Natural killer cell (primary cell): ENCODE data around the gene PVALEF. TPM values are rescaled to one million over a fixed set of nuclear protein-coding genes. Genes with fewer than 3 reads are reported as not detected.

Source experiments
- ATAC-seq, 3 donors: fragments of 150-1000 bp in 2 of 3; fragments of 200-7000 bp in 1 of 3; cut with Tn5 transposase; 1 replicate in 1 of 3; 2 replicates in 2 of 3; pipeline ENCODE4 v1.10.0; 2021; ENCODE audit warnings: mild to moderate bottlenecking in 2 of 3, moderate library complexity in 2 of 3
- DNase-seq, 2 donors: peaks; one replicate each; pipeline versions ENCODE4 v3.0.0 to v3.0.0-alpha.2; 2013 to 2021; ENCODE audit warnings: mixed read lengths in 1 of 2
- H3K27ac ChIP-seq: one replicate; pipeline ENCODE4 v1.5.1; 2013; ENCODE audit warnings: mild to moderate bottlenecking, low read length
- H3K27me3 ChIP-seq: one replicate; pipeline ENCODE4 v1.6.1; 2013; ENCODE audit warnings: low read length; ENCODE audit not compliant: control insufficient read depth, insufficient read depth
- H3K36me3 ChIP-seq: one replicate; pipeline ENCODE4 v1.6.1; 2013; ENCODE audit warnings: low read length; ENCODE audit not compliant: control insufficient read depth, insufficient read depth
- H3K4me1 ChIP-seq: one replicate; pipeline ENCODE4 v1.6.1; 2013; ENCODE audit warnings: low read length; ENCODE audit not compliant: control insufficient read depth, insufficient read depth
- H3K4me3 ChIP-seq: one replicate; pipeline ENCODE4 v1.5.1; 2013; ENCODE audit warnings: low read length
- H3K9me3 ChIP-seq: one replicate; pipeline ENCODE4 v1.6.1; 2013; ENCODE audit warnings: low read length; ENCODE audit not compliant: control insufficient read depth, insufficient read depth
- H3K27ac Mint-ChIP-seq, 2 donors: one replicate each; pipeline ENCODE4 v1.8.0; 2022; ENCODE audit warnings: mild to moderate bottlenecking in 2 of 2, mixed read lengths in 2 of 2, moderate library complexity in 1 of 2
- H3K27me3 Mint-ChIP-seq, 2 donors: one replicate each; pipeline ENCODE4 v1.8.0; 2022; ENCODE audit warnings: low read depth in 2 of 2, mixed read lengths in 2 of 2
- H3K36me3 Mint-ChIP-seq: one replicate; pipeline ENCODE4 v1.8.0; 2022; ENCODE audit warnings: mixed read lengths
- H3K4me1 Mint-ChIP-seq, 2 donors: one replicate each; pipeline ENCODE4 v1.8.0; 2022; ENCODE audit warnings: mixed read lengths in 2 of 2
- H3K4me3 Mint-ChIP-seq: one replicate; pipeline ENCODE4 v1.8.0; 2022; ENCODE audit warnings: mild to moderate bottlenecking, moderate library complexity, mixed read lengths
- H3K9me3 Mint-ChIP-seq, 2 donors: one replicate each; pipeline ENCODE4 v1.8.0; 2022; ENCODE audit warnings: mixed read lengths in 2 of 2
- CTCF ChIP-seq: fragments of 200-600 bp; IDR thresholded peaks from one replicate; pipeline ENCODE4 v1.8.0; 2022; ENCODE audit warnings: antibody characterized with exemption
- WGBS: methylation state at CpG from one replicate; pipeline ENCODE4 v1.1.7; 2013; ENCODE audit warnings: missing lambda C conversion rate; ENCODE audit not compliant: insufficient coverage; 5-methylcytosine and 5-hydroxymethylcytosine counted together
- intact Hi-C: fragments of 100-400 bp; cut with micrococcal nuclease; formaldehyde crosslinking; loops from one replicate; pipeline ENCODE4 v1.14.2; 2022
- total RNA-seq, 4 donors: library from RNA; stranded (reverse); fragments of 120-200 nt in 1 of 4; gene quantifications; one replicate each; pipeline versions ENCODE4 v1.2.3 to v1.2.4, GENCODE V29; 2013 to 2022

PVALEF gene
- total RNA-seq, 3 donors from 2014 or later (not counting 1 experiment from before 2014, with no cell fraction given): not detected

- Mint-ChIP-seq H3K27ac (no peak overlapping the region), H3K9me3 (no peaks in the 10 kb centered on the region), H3K4me3 (no peak overlapping the region), H3K36me3 (no peaks in the 10 kb centered on the region), H3K4me1 (no peaks in the 10 kb centered on the region), H3K27me3 (no peaks in the 10 kb centered on the region)
- Histone ChIP-seq H3K9me3 (no peaks in the 10 kb centered on the region), H3K27me3 (no peaks in the 10 kb centered on the region), H3K27ac (no peak overlapping the region), H3K4me1 (no peaks in the 10 kb centered on the region), H3K4me3 (no peak overlapping the region), H3K36me3 (no peaks in the 10 kb centered on the region)
- intact Hi-C loops: no loop called here
- WGBS: 92% methylated on average over 20 of the region's 20 CpGs
- DNase-seq (no peak), ATAC-seq (no peak)
- no peak for TF ChIP-seq CTCF
These were observed 25.8 kb downstream of the PVALEF start for GRCh38 chr17:81191116-81191515.

DNA sequence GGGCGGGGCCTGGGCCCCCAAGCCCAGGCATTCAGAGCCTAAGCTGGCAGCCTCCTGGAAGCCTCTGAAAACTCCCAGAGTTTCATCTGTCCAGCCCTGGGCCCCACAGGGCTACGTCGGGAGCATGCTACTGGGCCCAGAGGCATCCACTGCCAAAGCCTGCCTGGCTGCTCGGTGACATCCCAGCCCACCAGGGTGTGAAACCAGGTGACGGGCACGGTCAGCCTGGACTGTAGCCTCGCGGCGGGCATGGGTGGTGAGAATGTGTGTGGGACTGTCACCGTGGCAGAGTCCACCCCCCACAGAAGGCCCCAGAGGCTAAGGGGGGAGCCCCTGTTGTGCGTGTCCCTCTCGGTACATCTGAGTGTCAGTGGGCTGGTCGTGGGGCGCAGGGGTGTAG is 26.3 kb downstream of the PVALEF start:
- Histone ChIP-seq H3K27me3 (no peaks in the 10 kb centered on the region), H3K9me3 (no peaks in the 10 kb centered on the region), H3K4me1 (no peaks in the 10 kb centered on the region), H3K36me3 (no peaks in the 10 kb centered on the region), H3K4me3 (no peak overlapping the region), H3K27ac (no peak overlapping the region)
- TF ChIP-seq CTCF: no peak
- Mint-ChIP-seq H3K36me3 (no peaks in the 10 kb centered on the region), H3K27me3 (no peaks in the 10 kb centered on the region), H3K4me3 (no peak overlapping the region), H3K27ac (no peak overlapping the region), H3K9me3 (no peaks in the 10 kb centered on the region), H3K4me1 (no peaks in the 10 kb centered on the region)
- DNase-seq (no peak), ATAC-seq (no peak)
- WGBS: 94% methylated on average over 13 of the region's 14 CpGs
- intact Hi-C loops: no loop called here

- Mint-ChIP-seq H3K36me3 (no peaks in the 10 kb centered on the region), H3K27me3 (no peaks in the 10 kb centered on the region), H3K4me1 (no peaks in the 10 kb centered on the region), H3K9me3 (no peaks in the 10 kb centered on the region), H3K4me3 (no peak overlapping the region), H3K27ac (no peak overlapping the region)
- TF ChIP-seq CTCF: no peak
- DNase-seq (no peak), ATAC-seq (no peak)
- Histone ChIP-seq H3K4me3 (no peak overlapping the region), H3K4me1 (no peaks in the 10 kb centered on the region), H3K27me3 (no peaks in the 10 kb centered on the region), H3K27ac (no peak overlapping the region), H3K9me3 (no peaks in the 10 kb centered on the region), H3K36me3 (no peaks in the 10 kb centered on the region)
- WGBS: 95% methylated on average over 32 of the region's 34 CpGs
- intact Hi-C loops: no loop called here
These were observed 27.2 kb downstream of the PVALEF start for GRCh38 chr17:81192386-81193050.

GRCh38 chr17:81193051-81193410 is 27.7 kb downstream of the PVALEF start:
- ATAC-seq: no peak

More at GRCh38 chr17:81193051-81193410, 27.7 kb downstream of the PVALEF start:
- Mint-ChIP-seq H3K9me3 (no peaks in the 10 kb centered on the region), H3K36me3 (no peaks in the 10 kb centered on the region), H3K27ac (no peak overlapping the region), H3K4me3 (no peak overlapping the region), H3K4me1 (no peaks in the 10 kb centered on the region), H3K27me3 (no peaks in the 10 kb centered on the region)
- Histone ChIP-seq H3K36me3 (no peaks in the 10 kb centered on the region), H3K4me3 (no peak overlapping the region), H3K4me1 (no peaks in the 10 kb centered on the region), H3K27me3 (no peaks in the 10 kb centered on the region), H3K27ac (no peak overlapping the region), H3K9me3 (no peaks in the 10 kb centered on the region)
- WGBS: 93% methylated on average over 17 of the region's 17 CpGs
- DNase-seq: no peak
- TF ChIP-seq CTCF: no peak
- intact Hi-C loops: no loop called here
